SK-MEL-5 (cell line): ENCODE data around the gene S1PR4. TPM values are rescaled to one million over a fixed set of nuclear protein-coding genes. Genes with fewer than 3 reads are reported as not detected.

ENCODE experiments used
- DNase-seq: peaks from one replicate; pipeline ENCODE4 v3.0.0-alpha.2; 2016; ENCODE audit warnings: low read depth, low spot score
- in situ Hi-C: cut with HindIII; loops from 2 replicates; pipeline ENCODE4 v1.10.0; 2016; ENCODE audit warnings: low sequenced_read_pairs, high pct_unique_total_duplicates, low pct_unique_long_range_greater_than_20kb
- polyA plus RNA-seq, 2 experiments: library from polyadenylated mRNA; depleted of rRNA; stranded (reverse); fragments of >200 nt; gene quantifications; 2 replicates each; pipeline ENCODE4 v1.2.3, GENCODE V29; 2015
- total RNA-seq: library from RNA; depleted of rRNA; stranded (reverse); fragments of >200 nt; shearing (Covaris generic); gene quantifications from 2 replicates; pipeline ENCODE4 v1.2.3, GENCODE V29; 2014; rRNA removed

The S1PR4 gene, protein sequence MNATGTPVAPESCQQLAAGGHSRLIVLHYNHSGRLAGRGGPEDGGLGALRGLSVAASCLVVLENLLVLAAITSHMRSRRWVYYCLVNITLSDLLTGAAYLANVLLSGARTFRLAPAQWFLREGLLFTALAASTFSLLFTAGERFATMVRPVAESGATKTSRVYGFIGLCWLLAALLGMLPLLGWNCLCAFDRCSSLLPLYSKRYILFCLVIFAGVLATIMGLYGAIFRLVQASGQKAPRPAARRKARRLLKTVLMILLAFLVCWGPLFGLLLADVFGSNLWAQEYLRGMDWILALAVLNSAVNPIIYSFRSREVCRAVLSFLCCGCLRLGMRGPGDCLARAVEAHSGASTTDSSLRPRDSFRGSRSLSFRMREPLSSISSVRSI
- total RNA-seq, result 0.24 TPM in 1 of 2 replicates, not detected in the other
- not detected in 2 replicates for polyA plus RNA-seq (2015; cell fraction: cytosol; rRNA removed)
- polyA plus RNA-seq (2015; cell fraction: nucleus; rRNA removed), result 1.2 and 2.6 TPM in 2 replicates

DNA sequence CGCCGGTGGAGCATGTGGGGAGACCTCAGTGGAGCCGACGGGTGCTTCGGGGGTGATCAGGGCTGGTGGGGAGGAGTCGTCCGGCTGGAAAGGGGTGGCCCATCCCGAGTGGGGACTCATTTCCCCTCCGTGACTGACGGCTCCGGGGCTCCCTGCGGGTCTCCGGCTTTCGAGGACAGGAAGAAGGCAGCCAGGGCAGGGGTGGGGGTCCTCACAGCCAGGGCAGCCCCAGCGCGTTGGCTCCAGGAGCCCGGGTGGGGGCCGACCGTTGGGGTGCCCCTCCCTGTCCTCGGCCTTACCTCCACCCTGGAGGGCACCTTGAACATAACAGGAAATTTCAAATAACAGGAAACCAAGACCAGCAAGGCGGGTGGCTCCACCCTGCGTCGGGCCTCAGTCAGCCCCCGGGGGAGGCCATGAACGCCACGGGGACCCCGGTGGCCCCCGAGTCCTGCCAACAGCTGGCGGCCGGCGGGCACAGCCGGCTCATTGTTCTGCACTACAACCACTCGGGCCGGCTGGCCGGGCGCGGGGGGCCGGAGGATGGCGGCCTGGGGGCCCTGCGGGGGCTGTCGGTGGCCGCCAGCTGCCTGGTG lies at the start of gene S1PR4:
TSS of gene S1PR4 (plus strand) at position 393 of the 596 bp plus-strand sequence. CDS start at position 417, 24 bp downstream.
- in situ Hi-C loops, result no loop called here
- DNase-seq, result no peak

DNA sequence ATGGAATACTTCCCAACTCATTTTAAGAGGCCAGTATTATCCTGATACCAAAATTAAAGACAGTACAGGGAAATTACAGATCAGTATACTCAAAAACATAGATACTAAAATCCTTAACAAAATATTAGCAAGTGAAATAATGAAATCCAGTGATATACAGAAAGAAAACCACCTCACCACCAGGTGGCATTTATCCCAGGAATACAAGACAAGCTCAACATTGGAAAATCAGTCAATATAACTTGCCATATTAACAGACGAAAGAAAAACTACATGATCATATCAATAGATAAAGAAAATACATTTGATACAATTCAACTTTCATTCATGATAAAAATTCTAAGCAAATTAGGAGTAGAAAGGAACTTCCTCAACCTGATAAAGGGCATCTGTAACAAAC lies 49.5 kb upstream of the S1PR4 start:
- DNase-seq, result peak; percentile 49
- in situ Hi-C loops, result no loop called here

DNA sequence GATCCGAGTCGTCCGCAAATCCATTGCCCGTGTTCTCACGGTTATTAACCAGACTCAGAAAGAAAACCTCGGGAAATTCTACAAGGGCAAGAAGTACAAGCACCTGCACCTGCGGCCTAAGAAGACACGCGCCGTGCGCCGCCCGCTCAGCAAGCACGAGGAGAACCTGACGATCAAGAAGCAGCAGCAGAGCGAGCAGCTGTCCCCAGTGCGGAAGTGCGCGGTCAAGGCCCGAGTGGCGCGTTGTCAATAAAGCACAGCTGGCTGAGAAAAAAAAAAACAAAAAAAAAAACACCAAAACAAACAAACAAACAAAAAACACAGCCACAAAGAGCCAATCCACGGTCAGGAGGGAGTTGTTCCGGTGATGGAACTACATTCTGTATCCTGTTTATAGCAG lies 47.4 kb upstream of the S1PR4 start:
- in situ Hi-C loops, result no loop called here
- DNase-seq, result no peak

DNA sequence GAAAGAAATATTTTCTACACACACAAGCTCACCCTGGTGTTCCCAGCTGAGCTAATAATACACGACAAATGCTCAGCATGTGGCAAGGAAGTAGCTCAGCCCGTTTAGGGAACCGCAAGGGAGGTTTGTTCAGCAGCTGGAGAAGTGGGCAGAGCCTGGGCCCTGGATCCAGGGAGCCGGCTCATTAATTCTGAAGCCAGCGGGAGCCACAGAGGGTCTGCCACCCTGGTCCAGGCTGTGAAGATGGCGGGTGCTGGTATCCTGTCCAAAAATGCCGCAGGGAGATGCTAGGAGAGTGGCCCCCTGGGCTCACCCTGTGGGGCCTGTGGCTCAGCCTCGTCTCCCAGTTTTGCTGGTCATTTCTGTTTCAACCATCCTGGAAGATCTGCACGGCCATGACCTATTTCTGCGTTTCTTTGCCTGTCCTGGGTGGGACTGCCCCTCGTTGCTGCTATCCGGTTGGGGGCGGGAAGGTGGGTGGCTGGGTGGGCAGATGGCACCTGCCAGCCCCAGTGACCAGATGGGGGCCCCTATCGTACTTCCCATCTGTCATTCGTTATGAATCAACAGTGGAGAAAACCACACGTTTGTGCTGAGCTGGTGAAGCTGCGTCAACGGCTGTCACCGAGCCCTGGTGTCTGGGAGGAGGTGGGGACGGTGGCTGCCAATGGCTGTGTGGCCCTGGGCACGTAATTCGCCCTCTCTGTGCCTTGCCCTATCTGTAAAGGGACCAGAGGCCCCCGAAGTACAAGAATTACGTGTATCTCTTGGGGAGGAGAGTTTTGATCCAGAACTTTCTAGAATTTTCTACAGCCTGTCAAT lies 45.4 kb upstream of the S1PR4 start:
- in situ Hi-C loops, result no loop called here

DNA sequence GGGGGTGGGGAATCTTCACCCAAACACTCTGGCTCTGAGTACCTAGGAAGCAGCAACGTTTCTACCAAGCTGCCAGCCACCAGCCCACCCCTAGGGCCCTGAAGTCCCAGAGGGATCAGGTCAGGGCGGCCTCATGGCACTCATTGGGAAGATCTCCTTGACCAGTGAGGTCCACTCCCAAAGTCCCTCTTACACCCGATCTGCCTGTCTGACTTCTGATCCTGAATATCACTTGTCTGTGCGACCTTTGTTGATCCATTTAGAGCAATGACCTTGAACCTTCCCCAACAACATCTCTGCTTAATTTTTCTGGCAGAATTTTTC lies 44.8 kb upstream of the S1PR4 start:
- DNase-seq, result no peak
- in situ Hi-C loops, result no loop called here

More for the DNA sequence above, 45.4 kb upstream of the S1PR4 start:
- DNase-seq, result no peak

DNA sequence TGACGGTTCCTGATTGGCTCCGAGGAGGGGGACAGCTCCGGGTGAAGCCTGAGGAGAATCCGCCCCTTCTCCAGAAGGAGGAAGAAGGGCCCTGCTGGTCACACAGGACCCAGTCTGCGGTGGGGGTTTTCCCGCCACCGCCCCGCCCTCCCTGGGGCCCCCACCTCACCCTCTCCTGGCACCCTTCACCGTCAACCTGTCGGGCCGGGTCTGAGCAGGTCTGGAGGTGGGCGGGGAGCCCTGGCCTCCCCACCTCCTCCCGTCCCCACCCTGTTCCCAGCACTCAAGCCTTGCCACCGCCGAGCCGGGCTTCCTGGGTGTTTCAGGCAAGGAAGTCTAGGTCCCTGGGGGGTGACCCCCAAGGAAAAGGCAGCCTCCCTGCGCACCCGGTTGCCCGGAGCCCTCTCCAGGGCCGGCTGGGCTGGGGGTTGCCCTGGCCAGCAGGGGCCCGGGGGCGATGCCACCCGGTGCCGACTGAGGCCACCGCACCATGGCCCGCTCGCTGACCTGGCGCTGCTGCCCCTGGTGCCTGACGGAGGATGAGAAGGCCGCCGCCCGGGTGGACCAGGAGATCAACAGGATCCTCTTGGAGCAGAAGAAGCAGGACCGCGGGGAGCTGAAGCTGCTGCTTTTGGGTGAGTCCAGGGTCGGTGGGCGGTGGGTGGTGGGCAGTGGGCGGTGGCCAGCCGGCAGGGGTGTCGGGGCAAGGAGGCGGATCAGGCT lies 42.4 kb upstream of the S1PR4 start, which contains the start of gene GNA15:
TSS of gene GNA15 (plus strand) at position 73 of the 723 bp plus-strand sequence. CDS start at position 491, 418 bp downstream.
- no peak for DNase-seq

DNA sequence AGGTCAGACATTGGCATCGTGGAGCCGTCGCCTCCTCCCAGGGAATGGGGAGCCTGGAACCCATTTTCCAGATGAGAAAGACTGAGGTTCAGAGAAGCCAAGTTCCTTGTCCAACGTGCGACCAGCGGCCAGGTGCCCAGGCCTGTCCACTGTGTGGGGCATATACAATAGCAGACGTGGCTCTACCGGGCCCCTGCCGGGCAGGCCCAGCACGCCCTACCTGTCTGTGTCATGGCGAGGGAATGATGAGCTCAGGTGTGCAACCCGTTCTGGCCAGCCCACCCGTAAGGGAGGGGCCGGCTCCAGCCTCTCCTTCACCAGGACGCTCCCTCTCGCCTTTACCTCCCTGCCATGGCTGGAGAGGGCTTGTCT lies 41.9 kb upstream of the S1PR4 start:
- in situ Hi-C loops, result no loop called here
- no peak for DNase-seq

More for the DNA sequence above, 42.4 kb upstream of the S1PR4 start, which contains the start of gene GNA15:
- in situ Hi-C loops, result no loop called here

DNA sequence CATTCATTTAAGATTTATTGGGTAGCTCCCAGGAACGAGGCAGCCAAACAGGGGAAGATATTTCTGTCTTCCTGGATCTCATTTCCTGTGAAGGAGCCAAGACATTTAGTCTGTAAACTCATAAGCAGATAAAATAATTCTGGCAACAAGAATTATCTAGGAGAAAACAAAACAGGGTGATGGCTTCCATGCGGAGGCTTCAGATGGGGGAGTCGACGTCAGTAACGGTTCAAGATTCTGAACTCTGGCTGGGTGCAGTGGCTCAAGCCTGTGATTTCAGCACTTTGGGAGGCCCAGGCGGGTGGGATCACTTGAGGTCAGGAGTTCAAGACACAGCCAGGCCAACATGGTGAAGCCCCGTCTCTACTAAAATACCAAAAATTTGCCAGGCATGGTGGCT lies 41.5 kb upstream of the S1PR4 start:
- DNase-seq, result no peak
- in situ Hi-C loops, result no loop called here

DNA sequence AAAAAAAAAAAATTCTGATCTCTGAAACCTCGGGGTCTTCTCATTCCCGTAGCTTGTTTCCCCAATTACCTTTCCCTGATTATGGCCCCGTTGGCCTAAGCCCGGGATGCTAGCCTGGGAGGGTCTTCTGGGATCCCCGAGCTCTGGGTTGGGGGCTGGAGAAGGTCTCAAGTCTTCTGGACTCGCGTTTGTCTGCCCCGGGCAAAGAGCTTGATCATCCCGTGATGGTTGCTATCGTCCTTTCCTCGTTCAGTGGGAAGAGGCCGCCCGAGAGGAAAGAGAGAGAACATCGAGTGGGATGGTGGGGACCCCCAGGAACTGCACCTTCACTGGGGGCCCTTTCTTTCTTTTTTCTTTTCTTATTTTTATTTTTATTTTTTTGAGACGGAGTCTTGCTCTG lies 40.3 kb upstream of the S1PR4 start:
- DNase-seq, result no peak
- in situ Hi-C loops, result no loop called here

DNA sequence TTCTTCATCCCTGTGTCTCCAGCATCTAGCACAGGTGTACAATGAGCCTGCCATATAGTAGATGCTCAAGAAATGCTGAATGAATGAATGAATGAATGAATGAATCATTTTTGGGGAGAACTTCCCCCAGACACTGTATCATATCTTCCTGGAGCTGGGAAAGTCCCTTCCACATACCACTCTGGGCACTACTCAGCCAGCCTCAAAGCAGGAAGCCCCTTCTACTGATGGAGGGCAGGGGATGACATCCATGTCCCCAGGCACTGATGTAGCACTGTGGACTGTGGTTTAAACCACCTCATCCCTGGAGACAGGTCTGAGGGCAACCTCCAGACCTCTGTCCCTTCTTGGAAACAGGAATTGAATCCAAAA lies 37.9 kb upstream of the S1PR4 start:
- no peak for DNase-seq
- in situ Hi-C loops, result no loop called here

DNA sequence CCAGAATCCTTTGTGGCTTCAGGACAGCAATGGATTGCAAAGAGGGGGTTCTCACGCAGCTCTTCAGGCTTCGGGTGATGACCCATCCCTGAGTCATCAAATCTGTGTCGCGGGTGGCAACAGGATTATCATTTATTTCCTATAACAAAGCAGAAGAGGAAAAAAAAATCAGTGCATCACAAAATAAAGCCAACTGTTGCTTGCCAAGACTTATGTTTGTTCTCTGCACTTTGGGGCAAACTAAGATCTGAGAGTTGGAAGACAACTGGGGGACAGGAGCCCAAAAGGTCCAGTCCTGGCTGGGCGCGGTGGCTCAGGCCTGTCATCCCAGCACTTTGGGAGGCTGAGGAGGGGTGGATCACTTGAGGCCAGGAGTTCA lies 36.3 kb upstream of the S1PR4 start:
- in situ Hi-C loops, result no loop called here
- DNase-seq, result no peak

DNA sequence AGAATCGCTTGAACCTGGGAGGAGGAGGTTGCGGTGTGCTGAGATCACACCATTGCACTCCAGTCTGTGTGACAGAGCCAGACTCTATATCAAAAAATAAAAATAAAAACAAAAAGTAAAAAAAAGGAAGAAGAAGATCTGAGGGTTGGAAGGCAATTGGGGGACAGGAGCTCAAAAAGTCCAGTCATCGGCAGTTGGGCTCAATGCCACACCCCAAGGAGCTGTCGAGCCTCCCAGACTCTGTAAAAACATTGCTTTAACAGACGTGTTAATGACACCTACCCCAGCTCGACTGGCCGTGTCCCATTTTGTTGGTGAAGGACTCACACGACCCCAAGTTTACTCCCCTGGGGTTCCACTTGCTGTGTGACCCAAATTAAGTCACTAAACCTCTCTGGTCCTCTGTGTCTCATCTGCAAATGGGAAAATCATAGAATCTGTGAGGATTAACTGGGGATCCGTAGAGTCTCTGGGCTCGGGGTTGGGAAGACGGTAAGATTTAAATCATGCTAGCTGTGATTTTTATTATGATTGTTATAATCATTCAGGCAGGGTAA lies 35.7 kb upstream of the S1PR4 start:
- DNase-seq, result no peak
- in situ Hi-C loops, result no loop called here

DNA sequence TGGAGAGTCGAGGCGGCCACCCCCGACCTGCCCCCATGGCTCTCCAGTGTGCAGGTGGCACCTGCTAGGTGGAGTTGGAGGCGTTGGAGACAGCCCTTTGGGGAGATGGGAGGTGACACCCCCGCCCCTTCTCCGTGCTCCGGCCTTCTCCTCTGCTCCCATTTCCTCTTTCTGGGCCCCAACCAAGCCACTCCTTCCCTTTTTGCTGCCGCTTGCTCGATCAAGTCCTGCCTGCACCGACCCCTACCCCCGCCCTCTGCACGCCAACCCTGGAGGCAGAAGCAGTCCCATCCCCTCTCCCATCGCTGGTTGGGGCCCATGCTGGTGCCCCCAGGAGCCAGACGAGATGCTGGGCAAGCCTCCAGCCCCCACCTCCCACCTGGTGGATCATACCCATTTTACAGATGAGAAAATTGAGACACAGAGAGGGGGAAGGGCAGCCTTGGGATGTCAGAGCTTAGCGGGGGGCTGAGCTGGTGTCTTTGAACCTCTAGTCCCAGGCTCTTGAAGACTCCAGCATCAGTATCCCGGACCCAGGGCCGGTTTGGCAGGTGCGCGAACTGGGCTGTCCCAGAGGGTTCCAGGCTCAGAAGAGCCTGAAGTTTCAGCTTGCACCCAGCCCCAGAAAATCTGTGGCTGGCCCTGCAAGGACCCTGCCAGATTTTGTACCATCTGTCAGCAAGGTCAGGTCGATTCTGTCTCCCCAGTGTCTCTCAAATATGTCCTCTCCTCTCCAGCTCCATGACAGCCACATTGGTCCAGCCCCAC lies 32.5 kb upstream of the S1PR4 start:
- DNase-seq, result no peak
- in situ Hi-C loops, result no loop called here

DNA sequence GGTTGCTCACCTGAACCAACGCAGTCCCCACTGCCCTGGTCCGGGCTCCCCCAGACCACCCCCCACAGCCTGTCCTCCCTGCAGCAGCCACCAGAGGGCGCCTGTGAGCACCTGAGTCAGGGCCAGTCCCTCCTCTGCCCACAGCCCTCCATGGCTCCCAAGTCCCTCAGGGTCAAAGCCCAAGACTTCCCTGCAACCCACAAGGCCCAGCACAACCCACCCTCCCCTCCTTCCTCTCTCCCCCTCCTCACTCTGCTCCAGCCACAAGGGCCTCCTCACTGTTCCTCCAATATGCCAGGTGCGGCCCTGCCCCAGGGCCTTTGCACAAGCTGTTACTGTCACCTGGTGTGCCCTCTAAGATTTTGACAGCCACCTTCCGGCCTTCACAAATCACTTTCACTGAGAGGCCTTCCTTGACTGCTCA lies 31.9 kb upstream of the S1PR4 start:
- in situ Hi-C loops, result no loop called here
- DNase-seq, result peak; percentile 32

DNA sequence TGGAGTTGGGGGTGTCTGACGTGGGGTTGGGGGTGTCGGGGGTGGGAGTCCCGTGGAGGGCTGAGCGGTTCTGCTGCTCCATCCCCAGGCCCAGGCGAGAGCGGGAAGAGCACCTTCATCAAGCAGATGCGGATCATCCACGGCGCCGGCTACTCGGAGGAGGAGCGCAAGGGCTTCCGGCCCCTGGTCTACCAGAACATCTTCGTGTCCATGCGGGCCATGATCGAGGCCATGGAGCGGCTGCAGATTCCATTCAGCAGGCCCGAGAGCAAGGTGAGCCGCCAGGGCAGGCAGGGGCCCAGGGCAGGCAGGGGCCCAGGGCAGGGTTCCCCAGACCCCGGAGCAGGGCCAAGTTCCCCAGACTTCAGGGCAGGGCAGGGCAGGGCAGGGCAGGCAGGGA lies 30.1 kb upstream of the S1PR4 start:
- in situ Hi-C loops, result no loop called here
- DNase-seq, result no peak

DNA sequence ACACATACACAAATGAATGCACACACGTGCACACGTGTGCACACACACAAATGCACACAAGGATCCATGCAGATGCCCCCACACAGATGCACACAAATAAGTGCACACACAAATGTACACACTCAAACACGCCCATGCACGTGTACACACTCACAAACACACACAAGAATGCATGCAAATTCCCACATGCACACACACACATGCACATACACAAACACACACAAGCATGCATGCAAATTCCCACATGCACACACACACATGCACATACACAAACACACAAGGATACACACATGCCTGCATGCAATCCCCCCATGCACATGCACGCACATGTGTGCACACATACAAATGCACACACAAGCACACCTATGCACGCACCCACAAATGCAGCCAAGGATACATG lies 29.5 kb upstream of the S1PR4 start:
- no peak for DNase-seq
- in situ Hi-C loops, result no loop called here
